ENCODE measurements around the gene MAGI1.

DNA sequence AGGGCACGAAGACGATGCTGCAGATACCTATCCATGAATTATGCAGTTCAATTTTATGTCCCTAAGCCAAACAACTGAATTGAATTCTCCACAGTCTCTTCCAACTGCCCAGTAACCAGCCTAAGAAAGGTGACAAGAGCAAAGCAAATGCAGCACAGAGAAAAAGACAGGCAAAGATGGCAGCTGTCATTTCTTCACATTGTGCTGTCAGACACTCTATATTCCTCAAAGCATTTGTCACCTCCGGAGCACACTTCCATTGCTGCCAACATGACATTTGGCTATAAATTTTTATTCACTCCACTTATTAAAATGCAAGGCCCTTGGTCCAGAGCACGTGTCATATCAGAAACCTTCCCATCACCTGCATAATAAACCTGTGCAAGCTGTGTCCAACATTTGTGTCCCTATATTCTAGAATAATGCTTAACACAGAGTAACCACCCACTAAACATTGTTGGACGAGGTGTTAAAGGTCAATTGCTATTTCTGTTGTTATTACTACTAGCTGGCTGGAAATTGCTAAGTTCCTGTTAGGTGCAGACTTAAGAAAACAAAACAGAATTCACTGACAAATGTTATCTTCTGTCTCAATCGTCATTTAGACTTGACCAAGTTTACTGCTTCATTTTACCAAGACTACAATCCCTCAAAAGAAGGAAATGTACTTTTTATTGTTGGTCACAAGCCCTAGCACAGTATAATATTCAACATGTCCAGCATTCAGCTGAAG lies 89.7 kb downstream of the MAGI1 start:
- TF ChIP-seq POLR2AphosphoS5 (IDR thresholded peaks at IDR 0.05; ENCODE audit: low read depth) (no peak), GABPA (IDR thresholded peaks at IDR 0.05; ENCODE audit: low read depth) (no peak)
- TF ChIP-seq, protein P1, sequence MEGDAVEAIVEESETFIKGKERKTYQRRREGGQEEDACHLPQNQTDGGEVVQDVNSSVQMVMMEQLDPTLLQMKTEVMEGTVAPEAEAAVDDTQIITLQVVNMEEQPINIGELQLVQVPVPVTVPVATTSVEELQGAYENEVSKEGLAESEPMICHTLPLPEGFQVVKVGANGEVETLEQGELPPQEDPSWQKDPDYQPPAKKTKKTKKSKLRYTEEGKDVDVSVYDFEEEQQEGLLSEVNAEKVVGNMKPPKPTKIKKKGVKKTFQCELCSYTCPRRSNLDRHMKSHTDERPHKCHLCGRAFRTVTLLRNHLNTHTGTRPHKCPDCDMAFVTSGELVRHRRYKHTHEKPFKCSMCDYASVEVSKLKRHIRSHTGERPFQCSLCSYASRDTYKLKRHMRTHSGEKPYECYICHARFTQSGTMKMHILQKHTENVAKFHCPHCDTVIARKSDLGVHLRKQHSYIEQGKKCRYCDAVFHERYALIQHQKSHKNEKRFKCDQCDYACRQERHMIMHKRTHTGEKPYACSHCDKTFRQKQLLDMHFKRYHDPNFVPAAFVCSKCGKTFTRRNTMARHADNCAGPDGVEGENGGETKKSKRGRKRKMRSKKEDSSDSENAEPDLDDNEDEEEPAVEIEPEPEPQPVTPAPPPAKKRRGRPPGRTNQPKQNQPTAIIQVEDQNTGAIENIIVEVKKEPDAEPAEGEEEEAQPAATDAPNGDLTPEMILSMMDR (IDR thresholded peaks at IDR 0.05; ENCODE audit: insufficient read depth, low read length), result no peak

Data from HL-60 (cell line).